ENCODE data around the gene SCCPDH. TPM values are rescaled to one million over a fixed set of nuclear protein-coding genes. Genes with fewer than 3 reads are reported as not detected.

SCCPDH gene
- total and polyA plus RNA-seq, 2 of the 13 experiments (the other 11 are each of a cell fraction or from before 2014, with no cell fraction given), result 36.7 to 62.3 TPM

DNA sequence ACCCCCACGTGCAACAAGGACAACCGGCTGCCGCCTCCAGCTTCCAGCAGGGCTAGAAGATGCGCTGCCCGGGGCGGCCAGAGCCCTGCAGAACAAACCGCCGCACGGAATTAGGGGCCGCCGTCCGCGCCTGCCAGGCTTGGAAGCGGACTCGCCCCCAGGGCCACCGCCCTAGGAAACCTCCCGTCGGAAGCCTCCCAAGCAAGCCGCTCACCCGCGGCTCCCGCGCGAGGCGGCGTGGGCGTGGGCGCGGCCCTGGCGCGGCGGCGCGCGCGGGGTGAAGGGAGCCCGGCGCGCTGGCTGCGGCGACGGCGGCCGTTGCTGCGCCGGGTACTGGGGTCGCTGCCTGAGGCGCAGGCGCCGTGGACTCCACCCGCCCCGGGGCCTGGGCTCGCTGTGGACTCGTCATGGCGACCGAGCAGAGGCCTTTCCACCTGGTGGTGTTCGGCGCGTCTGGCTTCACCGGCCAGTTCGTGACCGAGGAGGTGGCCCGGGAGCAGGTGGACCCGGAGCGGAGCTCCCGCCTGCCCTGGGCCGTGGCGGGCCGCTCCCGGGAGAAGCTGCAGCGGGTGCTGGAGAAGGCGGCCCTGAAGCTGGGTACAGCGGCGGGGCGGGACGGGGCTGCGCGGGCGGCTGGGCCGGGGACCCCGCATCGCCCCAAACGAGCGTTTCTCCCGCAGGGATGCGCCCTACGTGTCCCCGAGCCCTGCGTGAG is at the start of gene SCCPDH (continued):
- TF ChIP-seq HNRNPK (IDR thresholded peaks at IDR 0.05; ENCODE audit: low read depth, low read length, poor library complexity, severe bottlenecking) (peak; percentile 35), MEIS2 (CRISPR knock-in tag; IDR thresholded peaks at IDR 0.05) (no peak; the same call in 1 of the 2 replicates), ELF1 (CRISPR knock-in tag; IDR thresholded peaks at IDR 0.05) (0 out of 2 replicates have a peak, but pooled peaks have one; percentile 24), SIN3B (IDR thresholded peaks at IDR 0.05; ENCODE audit: low read length) (no peak), ZNF263 (CRISPR knock-in tag; IDR thresholded peaks at IDR 0.05) (0 out of 2 replicates have a peak, but pooled peaks have one; percentile 37), ZNF274 (CRISPR knock-in tag; IDR thresholded peaks at IDR 0.05) (no peak), PRPF4 (IDR thresholded peaks at IDR 0.05; ENCODE audit: low read depth, low read length, poor library complexity, severe bottlenecking) (no peak), PCBP2 (optimal IDR thresholded peaks at IDR 0.05; ENCODE audit: low read depth, low read length, poor library complexity, severe bottlenecking) (no peak), ZBTB38 (CRISPR knock-in tag; IDR thresholded peaks at IDR 0.05) (peak; percentile 67; the same call in 1 of the 2 replicates), ZNF17 (CRISPR knock-in tag; IDR thresholded peaks at IDR 0.05) (no peak), PHF8 (CRISPR knock-in tag; IDR thresholded peaks at IDR 0.05) (peak; percentile 97), IRF2 (CRISPR knock-in tag; IDR thresholded peaks at IDR 0.05) (no peak), ZNF883 (CRISPR knock-in tag; IDR thresholded peaks at IDR 0.05; ENCODE audit: not compliant biosample characterization) (peak; percentile 86), MIER2 (CRISPR knock-in tag; IDR thresholded peaks at IDR 0.05) (no peak), SATB2 (CRISPR knock-in tag; IDR thresholded peaks at IDR 0.05) (peak; percentile 25; the same call in 1 of the 2 replicates)
- TF ChIP-seq, protein P1, sequence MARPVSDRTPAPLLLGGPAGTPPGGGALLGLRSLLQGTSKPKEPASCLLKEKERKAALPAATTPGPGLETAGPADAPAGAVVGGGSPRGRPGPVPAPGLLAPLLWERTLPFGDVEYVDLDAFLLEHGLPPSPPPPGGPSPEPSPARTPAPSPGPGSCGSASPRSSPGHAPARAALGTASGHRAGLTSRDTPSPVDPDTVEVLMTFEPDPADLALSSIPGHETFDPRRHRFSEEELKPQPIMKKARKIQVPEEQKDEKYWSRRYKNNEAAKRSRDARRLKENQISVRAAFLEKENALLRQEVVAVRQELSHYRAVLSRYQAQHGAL (CRISPR knock-in tag; IDR thresholded peaks at IDR 0.05; ENCODE audit: not compliant biosample characterization), result no peak
- TF ChIP-seq, protein P2, sequence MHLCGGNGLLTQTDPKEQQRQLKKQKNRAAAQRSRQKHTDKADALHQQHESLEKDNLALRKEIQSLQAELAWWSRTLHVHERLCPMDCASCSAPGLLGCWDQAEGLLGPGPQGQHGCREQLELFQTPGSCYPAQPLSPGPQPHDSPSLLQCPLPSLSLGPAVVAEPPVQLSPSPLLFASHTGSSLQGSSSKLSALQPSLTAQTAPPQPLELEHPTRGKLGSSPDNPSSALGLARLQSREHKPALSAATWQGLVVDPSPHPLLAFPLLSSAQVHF (CRISPR knock-in tag; IDR thresholded peaks at IDR 0.05), result 0 out of 2 replicates have a peak, but pooled peaks have one; percentile 71
- TF ChIP-seq, protein P3, sequence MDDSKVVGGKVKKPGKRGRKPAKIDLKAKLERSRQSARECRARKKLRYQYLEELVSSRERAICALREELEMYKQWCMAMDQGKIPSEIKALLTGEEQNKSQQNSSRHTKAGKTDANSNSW (CRISPR knock-in tag; IDR thresholded peaks at IDR 0.05; ENCODE audit: borderline replicate concordance), result peak; percentile 29; the same call in 1 of the 2 replicates
- TF ChIP-seq, protein P4, sequence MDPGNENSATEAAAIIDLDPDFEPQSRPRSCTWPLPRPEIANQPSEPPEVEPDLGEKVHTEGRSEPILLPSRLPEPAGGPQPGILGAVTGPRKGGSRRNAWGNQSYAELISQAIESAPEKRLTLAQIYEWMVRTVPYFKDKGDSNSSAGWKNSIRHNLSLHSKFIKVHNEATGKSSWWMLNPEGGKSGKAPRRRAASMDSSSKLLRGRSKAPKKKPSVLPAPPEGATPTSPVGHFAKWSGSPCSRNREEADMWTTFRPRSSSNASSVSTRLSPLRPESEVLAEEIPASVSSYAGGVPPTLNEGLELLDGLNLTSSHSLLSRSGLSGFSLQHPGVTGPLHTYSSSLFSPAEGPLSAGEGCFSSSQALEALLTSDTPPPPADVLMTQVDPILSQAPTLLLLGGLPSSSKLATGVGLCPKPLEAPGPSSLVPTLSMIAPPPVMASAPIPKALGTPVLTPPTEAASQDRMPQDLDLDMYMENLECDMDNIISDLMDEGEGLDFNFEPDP (CRISPR knock-in tag; conservative IDR thresholded peaks at IDR 0.05), result no peak
- TF ChIP-seq, protein P5, sequence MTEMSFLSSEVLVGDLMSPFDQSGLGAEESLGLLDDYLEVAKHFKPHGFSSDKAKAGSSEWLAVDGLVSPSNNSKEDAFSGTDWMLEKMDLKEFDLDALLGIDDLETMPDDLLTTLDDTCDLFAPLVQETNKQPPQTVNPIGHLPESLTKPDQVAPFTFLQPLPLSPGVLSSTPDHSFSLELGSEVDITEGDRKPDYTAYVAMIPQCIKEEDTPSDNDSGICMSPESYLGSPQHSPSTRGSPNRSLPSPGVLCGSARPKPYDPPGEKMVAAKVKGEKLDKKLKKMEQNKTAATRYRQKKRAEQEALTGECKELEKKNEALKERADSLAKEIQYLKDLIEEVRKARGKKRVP (CRISPR knock-in tag; IDR thresholded peaks at IDR 0.05), result no peak
- TF ChIP-seq, protein P6, sequence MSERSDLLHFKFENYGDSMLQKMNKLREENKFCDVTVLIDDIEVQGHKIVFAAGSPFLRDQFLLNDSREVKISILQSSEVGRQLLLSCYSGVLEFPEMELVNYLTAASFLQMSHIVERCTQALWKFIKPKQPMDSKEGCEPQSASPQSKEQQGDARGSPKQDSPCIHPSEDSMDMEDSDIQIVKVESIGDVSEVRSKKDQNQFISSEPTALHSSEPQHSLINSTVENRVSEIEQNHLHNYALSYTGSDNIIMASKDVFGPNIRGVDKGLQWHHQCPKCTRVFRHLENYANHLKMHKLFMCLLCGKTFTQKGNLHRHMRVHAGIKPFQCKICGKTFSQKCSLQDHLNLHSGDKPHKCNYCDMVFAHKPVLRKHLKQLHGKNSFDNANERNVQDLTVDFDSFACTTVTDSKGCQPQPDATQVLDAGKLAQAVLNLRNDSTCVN (CRISPR knock-in tag; IDR thresholded peaks at IDR 0.05; ENCODE audit: borderline replicate concordance), result no peak
- TF ChIP-seq, protein P7, sequence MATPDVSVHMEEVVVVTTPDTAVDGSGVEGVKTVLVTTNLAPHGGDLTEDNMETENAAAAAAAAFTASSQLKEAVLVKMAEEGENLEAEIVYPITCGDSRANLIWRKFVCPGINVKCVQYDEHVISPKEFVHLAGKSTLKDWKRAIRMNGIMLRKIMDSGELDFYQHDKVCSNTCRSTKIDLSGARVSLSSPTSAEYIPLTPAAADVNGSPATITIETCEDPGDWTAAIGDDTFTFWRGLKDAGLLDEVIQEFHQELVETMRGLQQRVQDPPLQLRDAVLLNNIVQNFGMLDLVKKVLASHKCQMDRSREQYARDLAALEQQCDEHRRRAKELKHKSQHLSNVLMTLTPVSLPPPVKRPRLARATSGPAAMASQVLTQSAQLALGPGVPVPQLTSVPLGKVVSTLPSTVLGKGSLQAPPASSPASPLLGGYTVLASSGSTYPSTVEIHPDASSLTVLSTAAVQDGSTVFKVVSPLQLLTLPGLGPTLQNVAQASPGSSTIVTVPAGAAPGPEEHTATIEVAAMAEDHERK (CRISPR knock-in tag; IDR thresholded peaks at IDR 0.05; ENCODE audit: low read depth), result no peak

Measured in HepG2 (cell line).